Prostate gland (tissue), 2 donors: ENCODE results near the gene FURIN.

ENCODE experiments used
- CTCF ChIP-seq, 4 experiments: fragments of 200-600 bp in 2 of 4; fragments of 450-650 bp in 2 of 4; sonication (generic) in 2 of 4; IDR thresholded peaks; 1 replicate in 3 of 4; 2 replicates in 1 of 4; pipeline ENCODE4 v1.5.1; 2016 to 2019; ENCODE audit warnings: antibody characterized with exemption in 4 of 4, mild to moderate bottlenecking in 2 of 4, moderate library complexity in 2 of 4
- POLR2A ChIP-seq: fragments of 450-650 bp; IDR thresholded peaks from one replicate; pipeline ENCODE4 v1.6.1; 2016; ENCODE audit warnings: antibody characterized with exemption, mild to moderate bottlenecking
- POLR2AphosphoS5 ChIP-seq: sonication (generic); formaldehyde crosslinking; IDR thresholded peaks from one replicate; pipeline ENCODE4 v1.6.1; 2017; ENCODE audit warnings: antibody characterized with exemption

- no peak for TF ChIP-seq POLR2AphosphoS5
- TF ChIP-seq CTCF (IDR thresholded peaks at IDR 0.05), result no peak
- TF ChIP-seq POLR2A, result no peak
Observed at GRCh38 chr15:90895571-90896117, 27.3 kb downstream of the FURIN start.
